GM23338 (cell line): ENCODE measurements around the gene RGS21. TPM values are rescaled to one million over a fixed set of nuclear protein-coding genes. Genes with fewer than 3 reads are reported as not detected.

Experiments
- ATAC-seq: fragments of 200-7000 bp; cut with Tn5 transposase; 3 replicates; pipeline ENCODE4 v1.9.1; 2020
- DNase-seq: peaks from one replicate; pipeline ENCODE4 v3.0.0-alpha.2; 2015; ENCODE audit warnings: low spot score
- H2AFZ ChIP-seq: fragments of 200-600 bp; sonication (generic); 2 replicates; pipeline ENCODE4 v1.8.0; 2016; ENCODE audit warnings: antibody characterized with exemption, mild to moderate bottlenecking, moderate library complexity
- H3F3A ChIP-seq: fragments of 200-600 bp; sonication (generic); replicated peaks from 2 replicates; pipeline ENCODE4 v1.8.0; 2017; ENCODE audit warnings: antibody characterized with exemption, mixed run types, low read depth
- H3K27ac ChIP-seq: fragments of 200-600 bp; sonication (generic); 2 replicates; pipeline ENCODE4 v1.6.1; 2016; ENCODE audit warnings: low read depth
- H3K27me3 ChIP-seq: fragments of 200-600 bp; sonication (generic); 2 replicates; pipeline ENCODE4 v1.8.0; 2016; ENCODE audit warnings: mild to moderate bottlenecking, mixed run types, moderate library complexity; ENCODE audit not compliant: insufficient read depth
- H3K36me3 ChIP-seq: fragments of 200-600 bp; sonication (generic); 2 replicates; pipeline ENCODE4 v1.8.0; 2016; ENCODE audit warnings: mild to moderate bottlenecking; ENCODE audit not compliant: insufficient read depth
- H3K4me1 ChIP-seq: fragments of 200-600 bp; sonication (generic); 2 replicates; pipeline ENCODE4 v1.8.0; 2016; ENCODE audit warnings: mild to moderate bottlenecking, moderate library complexity; ENCODE audit not compliant: insufficient read depth
- H3K4me2 ChIP-seq: fragments of 200-600 bp; sonication (generic); 2 replicates; pipeline ENCODE4 v1.7.1; 2017; ENCODE audit warnings: mixed run types
- H3K4me3 ChIP-seq: fragments of 200-600 bp; sonication (generic); 2 replicates; pipeline ENCODE4 v1.6.1; 2016; ENCODE audit warnings: mixed run types
- H3K79me2 ChIP-seq: fragments of 200-600 bp; sonication (generic); replicated peaks from 2 replicates; pipeline ENCODE4 v1.8.0; 2017; ENCODE audit warnings: mild to moderate bottlenecking; ENCODE audit not compliant: insufficient read depth
- H3K9me2 ChIP-seq: fragments of 200-600 bp; sonication (generic); 2 replicates; pipeline ENCODE4 v1.8.0; 2017; ENCODE audit not compliant: insufficient read depth
- H4K20me1 ChIP-seq: fragments of 200-600 bp; sonication (generic); replicated peaks from 2 replicates; pipeline ENCODE4 v1.8.0; 2017; ENCODE audit warnings: mild to moderate bottlenecking; ENCODE audit not compliant: insufficient read depth
- H3K27ac Mint-ChIP-seq: 2 replicates; pipeline ENCODE4 v1.8.0; 2020; ENCODE audit warnings: inconsistent platforms, mild to moderate bottlenecking, moderate library complexity, mixed read lengths
- H3K27me3 Mint-ChIP-seq: 3 replicates; pipeline ENCODE4 v1.8.0; 2022; ENCODE audit warnings: low read depth, mild to moderate bottlenecking, moderate library complexity, mixed read lengths, inconsistent platforms; ENCODE audit not compliant: insufficient read depth, poor library complexity
- H3K36me3 Mint-ChIP-seq: 3 replicates; pipeline ENCODE4 v1.8.0; 2021; ENCODE audit warnings: low read depth, mild to moderate bottlenecking, inconsistent platforms, moderate library complexity, mixed read lengths
- H3K4me1 Mint-ChIP-seq: 3 replicates; pipeline ENCODE4 v1.8.0; 2020; ENCODE audit warnings: mild to moderate bottlenecking, inconsistent platforms, mixed read lengths
- H3K4me3 Mint-ChIP-seq: 3 replicates; pipeline ENCODE4 v1.8.0; 2021; ENCODE audit warnings: moderate library complexity, mild to moderate bottlenecking, inconsistent platforms, mixed read lengths
- H3K9me3 Mint-ChIP-seq: 3 replicates; pipeline ENCODE4 v1.8.0; 2020; ENCODE audit warnings: moderate library complexity, mild to moderate bottlenecking, inconsistent platforms, mixed read lengths
- CREB1 ChIP-seq: fragments of 250-450 bp; sonication (Bioruptor Pico); IDR thresholded peaks from 2 replicates; pipeline ENCODE4 v1.5.0; 2020; ENCODE audit warnings: low read depth, mild to moderate bottlenecking, moderate library complexity
- EZH2 ChIP-seq: fragments of 200-600 bp; sonication (generic); IDR thresholded peaks from one replicate; pipeline ENCODE4 v1.8.0; 2017; ENCODE audit warnings: antibody characterized with exemption, mild to moderate bottlenecking, low read depth; ENCODE audit not compliant: unreplicated experiment
- JUNB ChIP-seq: IDR thresholded peaks from one replicate; pipeline ENCODE4 v1.6.1; 2016; ENCODE audit warnings: antibody characterized with exemption; ENCODE audit not compliant: unreplicated experiment
- POLR2AphosphoS5 ChIP-seq: IDR thresholded peaks from 2 replicates; pipeline ENCODE4 v1.6.1; 2016; ENCODE audit warnings: antibody characterized with exemption, low read depth
- REST ChIP-seq: IDR thresholded peaks from one replicate; pipeline ENCODE4 v1.6.1; 2018; ENCODE audit warnings: antibody characterized with exemption; ENCODE audit not compliant: unreplicated experiment
- STAT1 ChIP-seq: IDR thresholded peaks from one replicate; pipeline ENCODE4 v1.6.1; 2016; ENCODE audit warnings: antibody characterized with exemption; ENCODE audit not compliant: unreplicated experiment
- ZNF114 ChIP-seq: fragments of 250-450 bp; sonication (Bioruptor Pico); IDR thresholded peaks from 2 replicates; pipeline ENCODE4 v1.5.0; 2020; ENCODE audit warnings: mild to moderate bottlenecking, moderate library complexity
- ZNF331 ChIP-seq: fragments of 250-450 bp; sonication (Bioruptor Pico); IDR thresholded peaks from 2 replicates; pipeline ENCODE4 v1.5.0; 2020; ENCODE audit warnings: low read depth, mild to moderate bottlenecking, moderate library complexity
- ZNF462 ChIP-seq: fragments of 250-450 bp; sonication (Bioruptor Pico); IDR thresholded peaks from 2 replicates; pipeline ENCODE4 v1.5.0; 2020; ENCODE audit warnings: mild to moderate bottlenecking, moderate library complexity
- long read RNA-seq: library from polyadenylated mRNA; unstranded; transcript quantifications from one replicate; pipeline ENCODE4 v2.0.0, GENCODE V29; 2020; ENCODE audit not compliant: unreplicated experiment
- polyA plus RNA-seq: library from polyadenylated mRNA; unstranded; fragments of >200 nt; fragmentation: Nextera tagmentation; extraction: Ambion mirVana; gene quantifications from 2 replicates; pipeline ENCODE4 v1.2.1, GENCODE V29; 2016
- total RNA-seq: library from RNA; depleted of rRNA; stranded (reverse); fragments of >200 nt; shearing (Covaris generic); gene quantifications from 2 replicates; pipeline ENCODE4 v1.2.3, GENCODE V29; 2014; rRNA removed
- TF ChIP-seq, protein P1 (sequence below), 2 experiments: fragments of 200-600 bp in 1 of 2; sonication (generic) in 1 of 2; conservative IDR thresholded peaks; 2 replicates each; pipeline versions ENCODE4 v1.5.1 to v1.6.1; 2016 to 2017; ENCODE audit warnings: antibody characterized with exemption in 2 of 2, low read depth in 2 of 2, mild to moderate bottlenecking in 2 of 2, moderate library complexity in 1 of 2

RGS21 gene
- total RNA-seq, result not detected in 2 replicates
- polyA plus RNA-seq, result not detected in 2 replicates
- long read RNA-seq, result 0 reads

DNA sequence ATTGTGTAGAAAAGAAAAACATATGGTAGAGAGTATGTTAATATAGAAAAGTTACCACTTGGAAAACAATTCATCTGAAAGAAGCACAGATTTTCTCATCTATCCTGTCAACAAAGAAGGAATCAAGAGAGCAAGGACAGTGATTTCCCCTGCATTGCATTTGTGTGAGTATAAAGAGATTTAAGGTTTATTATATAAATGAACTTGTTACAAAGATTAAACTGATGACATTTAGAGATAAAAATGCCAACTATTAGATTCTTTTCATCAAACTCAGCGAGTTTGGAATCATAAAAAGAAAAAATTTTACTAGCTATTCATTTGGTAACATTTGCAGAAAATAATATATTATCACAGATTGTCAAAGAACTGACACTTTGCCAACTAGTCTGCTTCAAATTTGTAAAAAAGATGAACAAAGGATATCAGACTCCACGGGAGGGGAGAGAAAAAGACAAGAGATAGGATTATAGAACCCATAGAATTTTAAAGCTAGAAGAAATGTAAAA is at the start of gene RGS21:
Gene RGS21 (plus strand): TSS at position 51 of the 509 bp plus-strand sequence. CDS start 26,045 bp downstream, outside the sequence.
- no peaks in the 10 kb centered on the region for H3K9me3 Mint-ChIP-seq
- TF ChIP-seq STAT1 (no peak), CREB1 (CRISPR knock-in tag) (no peak), EZH2 (no peak), ZNF462 (CRISPR knock-in tag) (no peak), ZNF114 (CRISPR knock-in tag) (no peak)
- no peak for ATAC-seq
- Histone ChIP-seq H3K27ac (no peak within 1 kb of the TSS), H3K4me2 (no peak within 1 kb of the TSS), H3K4me1 (peaks cover 4% of the 10 kb centered on the region; the same call in 1 of the 2 replicates), H3K79me2 (no peaks in the 10 kb centered on the region), H2AFZ (no peak within 1 kb of the TSS), H3K9me2 (no peaks in the 10 kb centered on the region), H3K4me3 (no peak within 1 kb of the TSS), H3K27me3 (no peaks in the 10 kb centered on the region), H3K36me3 (no peaks in the 10 kb centered on the region), H4K20me1 (no peaks in the 10 kb centered on the region), H3F3A (no peaks in the 10 kb centered on the region)
- H3K27me3 Mint-ChIP-seq, result peaks cover 2% of the 10 kb centered on the region
- no peak within 1 kb of the TSS for H3K27ac Mint-ChIP-seq
- H3K4me1 Mint-ChIP-seq, result peaks cover 10% of the 10 kb centered on the region; the same call in 2 of the 3 replicates
- DNase-seq, result no peak
- no peak within 1 kb of the TSS for H3K4me3 Mint-ChIP-seq
- H3K36me3 Mint-ChIP-seq, result no peaks in the 10 kb centered on the region

GRCh38 chr1:192268468-192269052 is 48.2 kb upstream of the RGS21 start:
- H3F3A ChIP-seq, result no peaks in the 10 kb centered on the region
- Mint-ChIP-seq H3K4me1 (no peaks in the 10 kb centered on the region), H3K27me3 (no peaks in the 10 kb centered on the region), H3K4me3 (no peak overlapping the region), H3K27ac (no peak overlapping the region), H3K9me3 (no peaks in the 10 kb centered on the region), H3K36me3 (no peaks in the 10 kb centered on the region)
- no peaks in the 10 kb centered on the region for H4K20me1 ChIP-seq
- H3K36me3 ChIP-seq, result no peaks in the 10 kb centered on the region
- H2AFZ ChIP-seq, result no peak overlapping the region
- H3K9me2 ChIP-seq, result no peaks in the 10 kb centered on the region
- H3K4me2 ChIP-seq, result no peak overlapping the region
- DNase-seq (no peak), ATAC-seq (no peak)
- H3K4me3 ChIP-seq, result no peak overlapping the region
- no peaks in the 10 kb centered on the region for H3K27me3 ChIP-seq
- H3K4me1 ChIP-seq, result no peaks in the 10 kb centered on the region
- TF ChIP-seq, protein P1, sequence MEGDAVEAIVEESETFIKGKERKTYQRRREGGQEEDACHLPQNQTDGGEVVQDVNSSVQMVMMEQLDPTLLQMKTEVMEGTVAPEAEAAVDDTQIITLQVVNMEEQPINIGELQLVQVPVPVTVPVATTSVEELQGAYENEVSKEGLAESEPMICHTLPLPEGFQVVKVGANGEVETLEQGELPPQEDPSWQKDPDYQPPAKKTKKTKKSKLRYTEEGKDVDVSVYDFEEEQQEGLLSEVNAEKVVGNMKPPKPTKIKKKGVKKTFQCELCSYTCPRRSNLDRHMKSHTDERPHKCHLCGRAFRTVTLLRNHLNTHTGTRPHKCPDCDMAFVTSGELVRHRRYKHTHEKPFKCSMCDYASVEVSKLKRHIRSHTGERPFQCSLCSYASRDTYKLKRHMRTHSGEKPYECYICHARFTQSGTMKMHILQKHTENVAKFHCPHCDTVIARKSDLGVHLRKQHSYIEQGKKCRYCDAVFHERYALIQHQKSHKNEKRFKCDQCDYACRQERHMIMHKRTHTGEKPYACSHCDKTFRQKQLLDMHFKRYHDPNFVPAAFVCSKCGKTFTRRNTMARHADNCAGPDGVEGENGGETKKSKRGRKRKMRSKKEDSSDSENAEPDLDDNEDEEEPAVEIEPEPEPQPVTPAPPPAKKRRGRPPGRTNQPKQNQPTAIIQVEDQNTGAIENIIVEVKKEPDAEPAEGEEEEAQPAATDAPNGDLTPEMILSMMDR (conservative IDR thresholded peaks at IDR 0.05; ENCODE audit: low read depth in 2 of 2), result no peak
- TF ChIP-seq JUNB (no peak), ZNF331 (no peak), REST (no peak), POLR2AphosphoS5 (no peak)
- no peaks in the 10 kb centered on the region for H3K79me2 ChIP-seq
- H3K27ac ChIP-seq, result no peak overlapping the region
